Epithelial cell of proximal tubule (primary cell): ENCODE data around the gene EPO. TPM values are rescaled to one million over a fixed set of nuclear protein-coding genes. Genes with fewer than 3 reads are reported as not detected.
"Not testable (repeated sequence)": the region's sequence is repeated elsewhere in the genome, so short reads cannot be mapped to it uniquely, and the experiment has no call there.

Experiments used
- DNase-seq: peaks from one replicate; pipeline ENCODE4 v3.0.0-alpha.2; 2011; ENCODE audit warnings: low read depth
- H3K4me3 ChIP-seq: 2 replicates; pipeline ENCODE4 v1.5.1; 2011; ENCODE audit warnings: low read depth, mild to moderate bottlenecking, low read length
- total RNA-seq: library from RNA; depleted of rRNA; stranded (reverse); fragments of >200 nt; gene quantifications from 2 replicates; pipeline ENCODE4 v1.2.3, GENCODE V29; 2015
- TF ChIP-seq, protein P1 (sequence below): conservative IDR thresholded peaks from 2 replicates; pipeline ENCODE4 v1.5.1; 2012; ENCODE audit warnings: low read depth, mild to moderate bottlenecking, low read length

The EPO gene
- total RNA-seq, 1 donor from 2014 or later = not detected

DNA sequence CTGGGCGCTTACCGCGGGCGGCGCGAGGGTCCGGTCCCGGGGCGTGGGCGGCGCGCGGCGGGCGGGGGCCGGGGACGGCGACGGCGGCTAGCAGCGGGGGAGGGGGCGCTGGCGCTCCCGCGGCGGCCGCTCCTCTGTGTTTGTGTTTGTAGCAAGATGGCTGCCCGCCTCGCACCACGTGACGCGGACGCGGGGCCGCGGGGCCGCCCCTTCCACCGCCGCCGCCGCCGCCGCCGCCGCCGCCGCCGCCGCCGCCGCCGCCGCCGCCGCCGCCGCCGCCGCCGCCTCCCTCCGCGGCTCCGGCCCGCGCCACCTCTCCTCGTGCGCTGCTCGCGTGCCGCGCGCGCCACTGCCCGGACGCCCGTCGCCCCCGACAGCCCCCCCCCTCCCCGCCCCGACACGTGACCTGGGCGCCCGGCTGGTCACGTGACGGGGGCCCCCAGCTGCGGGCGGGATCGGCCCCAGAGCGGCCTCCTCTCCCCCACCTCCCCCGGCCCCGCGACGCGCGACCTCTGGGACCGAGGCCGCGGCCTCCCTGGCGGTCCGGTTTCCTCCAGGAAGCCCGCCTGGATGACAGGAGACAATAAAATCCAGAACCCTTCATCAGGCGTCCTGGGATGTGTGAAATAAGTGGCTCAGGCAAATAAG is 26.0 kb upstream of the EPO start, which contains the start of gene GIGYF1:
Gene GIGYF1, minus strand, starts transcription at position 153 of the 648 bp plus-strand sequence. CDS start 6,012 bp downstream, outside the sequence.
- TF ChIP-seq, protein P1, sequence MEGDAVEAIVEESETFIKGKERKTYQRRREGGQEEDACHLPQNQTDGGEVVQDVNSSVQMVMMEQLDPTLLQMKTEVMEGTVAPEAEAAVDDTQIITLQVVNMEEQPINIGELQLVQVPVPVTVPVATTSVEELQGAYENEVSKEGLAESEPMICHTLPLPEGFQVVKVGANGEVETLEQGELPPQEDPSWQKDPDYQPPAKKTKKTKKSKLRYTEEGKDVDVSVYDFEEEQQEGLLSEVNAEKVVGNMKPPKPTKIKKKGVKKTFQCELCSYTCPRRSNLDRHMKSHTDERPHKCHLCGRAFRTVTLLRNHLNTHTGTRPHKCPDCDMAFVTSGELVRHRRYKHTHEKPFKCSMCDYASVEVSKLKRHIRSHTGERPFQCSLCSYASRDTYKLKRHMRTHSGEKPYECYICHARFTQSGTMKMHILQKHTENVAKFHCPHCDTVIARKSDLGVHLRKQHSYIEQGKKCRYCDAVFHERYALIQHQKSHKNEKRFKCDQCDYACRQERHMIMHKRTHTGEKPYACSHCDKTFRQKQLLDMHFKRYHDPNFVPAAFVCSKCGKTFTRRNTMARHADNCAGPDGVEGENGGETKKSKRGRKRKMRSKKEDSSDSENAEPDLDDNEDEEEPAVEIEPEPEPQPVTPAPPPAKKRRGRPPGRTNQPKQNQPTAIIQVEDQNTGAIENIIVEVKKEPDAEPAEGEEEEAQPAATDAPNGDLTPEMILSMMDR = no peak
- peak within 1 kb of the TSS; percentile 76 for H3K4me3 ChIP-seq
- no peak for DNase-seq

DNA sequence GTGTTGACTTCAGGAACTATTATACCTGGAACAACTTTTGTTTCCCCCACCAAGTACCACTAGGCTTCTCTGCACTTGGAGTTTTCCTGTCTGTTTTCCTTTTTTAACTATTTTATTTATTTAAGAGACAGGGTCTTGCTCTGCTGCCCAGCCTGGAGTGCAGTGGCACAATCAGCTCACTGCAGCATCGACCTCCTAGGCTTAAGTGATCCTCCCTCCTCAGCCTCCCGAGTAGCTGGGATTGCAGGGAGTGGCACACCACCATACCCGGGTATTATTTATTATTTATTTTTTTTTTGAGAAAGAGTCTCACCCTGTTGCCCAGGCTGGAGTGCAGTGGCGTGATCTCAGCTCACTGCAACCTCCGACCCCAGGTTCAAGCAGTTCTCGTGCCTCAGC is 24.1 kb upstream of the EPO start:
- TF ChIP-seq, protein P1 = no peak
- H3K4me3 ChIP-seq = no peak overlapping the region
- no peak for DNase-seq

DNA sequence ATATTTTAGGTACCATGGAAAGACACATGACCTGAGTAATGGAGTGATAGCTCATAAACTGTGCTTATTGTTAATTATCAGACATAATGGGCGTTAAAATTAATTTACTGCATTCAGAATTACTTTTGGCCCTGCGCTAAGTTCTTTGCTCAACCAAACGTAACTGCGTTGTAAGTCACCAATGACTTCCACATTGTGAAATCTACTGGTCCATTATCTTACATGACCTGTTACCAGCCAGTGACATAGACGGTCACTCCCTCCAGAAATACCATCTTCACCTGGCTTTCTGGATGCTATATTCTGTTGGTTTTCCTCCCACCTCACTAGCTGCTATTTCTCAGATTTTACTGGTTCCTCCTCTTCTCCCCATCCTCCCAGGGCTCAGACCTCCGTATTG is 21.2 kb upstream of the EPO start:
- DNase-seq = no peak
- no peak overlapping the region for H3K4me3 ChIP-seq
- TF ChIP-seq, protein P1 = no peak

DNA sequence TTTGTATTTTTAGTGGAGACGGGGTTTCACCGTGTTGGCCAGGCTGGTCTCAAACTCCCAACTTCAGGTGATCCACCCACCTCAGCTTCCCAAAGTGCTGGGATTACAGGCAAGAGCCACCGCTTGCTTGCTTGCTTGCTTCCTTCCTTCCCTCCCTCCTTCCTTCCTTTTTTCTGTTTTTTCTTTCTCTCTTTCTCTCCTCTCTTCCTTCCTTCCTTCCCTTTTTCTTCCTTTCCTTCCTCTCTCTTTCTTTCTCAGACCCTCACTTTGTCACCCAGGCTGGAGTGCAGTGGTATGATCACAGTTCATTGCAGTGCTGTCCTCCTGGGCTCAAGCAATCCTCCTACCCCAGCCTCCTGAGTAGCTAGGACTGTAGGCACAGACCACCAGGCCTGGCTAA is 19.2 kb upstream of the EPO start:
- not testable (repeated sequence) for H3K4me3 ChIP-seq

DNA sequence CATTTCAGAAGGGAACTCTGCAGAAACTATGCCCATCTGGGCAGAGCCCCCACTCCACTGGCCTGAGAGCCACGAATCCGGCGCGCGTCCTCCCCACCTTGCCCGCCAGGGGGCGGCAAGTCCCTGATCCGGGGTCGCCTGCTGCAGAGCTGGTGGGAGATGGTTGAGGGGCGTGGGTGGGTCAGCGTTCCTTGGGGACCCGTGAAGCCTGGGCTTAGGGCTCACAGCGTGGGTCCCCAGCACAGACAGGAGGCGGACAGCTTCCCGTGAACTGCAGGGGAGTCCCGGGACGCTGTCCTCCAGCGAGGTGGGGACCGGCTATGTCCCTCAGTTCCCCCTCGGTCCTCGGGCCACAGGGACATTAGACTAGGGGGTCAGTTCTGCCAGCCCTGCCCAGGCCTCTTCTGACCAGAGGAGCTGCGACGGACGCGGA is 14.9 kb upstream of the EPO start:
- TF ChIP-seq, protein P1 = peak; percentile 81
- peak overlapping the region; percentile 97 for H3K4me3 ChIP-seq
- no peak for DNase-seq

More for the DNA sequence above, 19.2 kb upstream of the EPO start:
- not testable (repeated sequence) for DNase-seq

DNA sequence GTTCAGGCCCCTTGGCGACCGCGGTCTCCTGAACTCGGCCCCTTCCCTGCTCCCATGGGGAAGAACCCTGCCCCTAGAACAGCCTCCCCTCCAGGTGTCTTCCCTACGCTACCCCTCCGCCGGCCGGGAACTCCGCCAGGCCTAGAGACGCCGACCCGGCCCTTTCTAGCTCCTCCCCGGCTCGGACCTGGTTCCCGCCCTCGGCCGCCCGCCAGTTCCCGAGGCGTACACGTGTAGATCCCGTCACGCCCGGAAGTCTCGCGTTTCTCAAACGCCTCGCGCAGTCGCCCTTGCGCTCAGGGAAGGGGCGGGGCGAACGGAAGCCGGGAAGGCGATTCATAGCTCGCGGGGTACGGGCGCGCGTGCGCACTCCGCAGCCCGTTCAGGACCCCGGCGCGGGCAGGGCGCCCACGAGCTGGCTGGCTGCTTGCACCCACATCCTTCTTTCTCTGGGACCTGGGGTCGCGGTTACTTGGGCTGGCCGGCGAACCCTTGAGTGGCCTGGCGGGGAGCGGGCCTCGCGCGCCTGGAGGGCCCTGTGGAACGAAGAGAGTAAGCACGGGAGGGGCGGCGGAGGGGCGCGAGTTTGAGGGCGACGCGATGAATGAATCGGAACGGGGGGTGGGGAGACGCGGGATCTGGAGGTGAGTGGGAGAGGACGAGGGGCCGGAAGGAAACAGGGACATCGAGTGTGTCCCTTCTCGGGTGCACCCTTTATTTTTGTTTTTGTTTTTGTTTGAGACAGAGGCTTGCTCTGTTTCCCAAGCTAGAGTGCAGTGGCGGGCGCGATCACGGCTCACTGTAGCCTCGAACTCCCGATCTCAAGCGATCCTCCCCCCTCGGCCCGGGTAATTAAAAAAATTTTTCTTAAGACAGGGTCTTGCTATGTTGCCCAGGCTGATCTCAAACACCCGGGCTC is 14.3 kb upstream of the EPO start, which contains the start of gene POP7:
Gene POP7, plus strand, starts transcription at position 369 of the 919 bp plus-strand sequence. CDS start 710 bp downstream, outside the sequence.
- peak; percentile 64 for DNase-seq
- TF ChIP-seq, protein P1 = no peak
- peak within 1 kb of the TSS; percentile 97 for H3K4me3 ChIP-seq

DNA sequence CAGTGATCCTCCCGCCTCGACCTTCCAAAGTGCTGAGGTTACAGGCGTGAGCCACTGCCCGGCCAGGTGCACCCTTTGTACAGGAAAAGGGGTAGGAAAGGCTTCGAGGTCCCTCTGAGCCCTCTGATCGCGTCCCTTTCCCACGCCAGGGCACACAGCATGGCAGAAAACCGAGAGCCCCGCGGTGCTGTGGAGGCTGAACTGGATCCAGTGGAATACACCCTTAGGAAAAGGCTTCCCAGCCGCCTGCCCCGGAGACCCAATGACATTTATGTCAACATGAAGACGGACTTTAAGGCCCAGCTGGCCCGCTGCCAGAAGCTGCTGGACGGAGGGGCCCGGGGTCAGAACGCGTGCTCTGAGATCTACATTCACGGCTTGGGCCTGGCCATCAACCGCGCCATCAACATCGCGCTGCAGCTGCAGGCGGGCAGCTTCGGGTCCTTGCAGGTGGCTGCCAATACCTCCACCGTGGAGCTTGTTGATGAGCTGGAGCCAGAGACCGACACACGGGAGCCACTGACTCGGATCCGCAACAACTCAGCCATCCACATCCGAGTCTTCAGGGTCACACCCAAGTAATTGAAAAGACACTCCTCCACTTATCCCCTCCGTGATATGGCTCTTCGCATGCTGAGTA is 13.5 kb upstream of the EPO start:
- TF ChIP-seq, protein P1 = no peak
- peak overlapping the region; percentile 97 for H3K4me3 ChIP-seq
- no peak for DNase-seq
